Lower leg skin (tissue), 3 donors: ENCODE data around the gene CEP128.

Experiments used
- CTCF ChIP-seq, 3 donors: fragments of 450-650 bp; IDR thresholded peaks; one replicate each; pipeline ENCODE4 v1.5.1; 2016; ENCODE audit warnings: antibody characterized with exemption in 3 of 3, mild to moderate bottlenecking in 3 of 3, moderate library complexity in 2 of 3
- POLR2A ChIP-seq, 2 donors: fragments of 450-650 bp; IDR thresholded peaks; one replicate each; pipeline ENCODE4 v1.6.1; 2016 to 2017; ENCODE audit warnings: antibody characterized with exemption in 2 of 2, mild to moderate bottlenecking in 1 of 2, moderate library complexity in 1 of 2

GRCh38 chr14:80493620-80494019 is 447.9 kb downstream of the CEP128 start:
- TF ChIP-seq CTCF (IDR thresholded peaks at IDR 0.05) (no peak), POLR2A (IDR thresholded peaks at IDR 0.05) (no peak)
